ENCODE data around the gene SPDYC.

SPDYC gene

DNA sequence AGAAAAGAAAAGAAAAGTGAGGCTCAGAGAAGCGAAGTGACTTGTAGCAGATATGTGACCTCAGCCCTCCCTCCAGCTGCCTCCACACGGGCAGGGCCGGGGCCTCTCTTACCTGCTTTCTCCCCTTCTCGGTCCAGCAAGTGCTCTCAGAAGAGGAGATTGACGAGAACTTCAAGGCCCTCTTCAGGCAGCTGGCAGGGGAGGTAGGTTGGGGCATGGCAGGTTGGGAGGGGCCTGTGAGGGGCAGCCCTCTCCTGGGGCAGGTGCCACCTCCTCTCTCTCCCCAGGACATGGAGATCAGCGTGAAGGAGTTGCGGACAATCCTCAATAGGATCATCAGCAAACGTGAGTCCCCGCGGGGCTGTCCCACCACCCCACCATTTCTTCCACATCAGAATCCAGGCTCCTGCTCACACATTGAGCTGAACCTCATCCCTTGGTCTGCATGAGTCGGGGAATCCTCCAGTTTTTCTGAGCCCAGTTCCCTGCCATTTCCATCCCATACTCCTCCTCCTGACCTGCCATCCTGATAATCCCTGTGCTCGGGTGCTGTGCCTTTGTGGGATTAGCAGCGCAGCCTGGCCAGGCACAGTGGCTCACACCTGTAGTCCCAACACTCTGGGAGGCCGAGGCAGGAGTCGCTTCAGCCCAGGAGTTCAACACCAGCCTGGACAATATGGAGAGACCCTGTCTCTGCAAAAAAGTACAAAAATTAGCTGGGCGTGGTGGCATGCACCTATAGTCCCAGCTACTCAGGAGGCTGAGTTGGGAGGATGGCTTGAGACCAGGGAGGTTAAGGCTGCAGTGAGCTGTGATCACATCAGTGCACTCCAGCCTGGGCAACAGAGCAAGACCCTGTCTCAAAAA is 38.1 kb downstream of the SPDYC start:
- no peak for DNase-seq

DNA sequence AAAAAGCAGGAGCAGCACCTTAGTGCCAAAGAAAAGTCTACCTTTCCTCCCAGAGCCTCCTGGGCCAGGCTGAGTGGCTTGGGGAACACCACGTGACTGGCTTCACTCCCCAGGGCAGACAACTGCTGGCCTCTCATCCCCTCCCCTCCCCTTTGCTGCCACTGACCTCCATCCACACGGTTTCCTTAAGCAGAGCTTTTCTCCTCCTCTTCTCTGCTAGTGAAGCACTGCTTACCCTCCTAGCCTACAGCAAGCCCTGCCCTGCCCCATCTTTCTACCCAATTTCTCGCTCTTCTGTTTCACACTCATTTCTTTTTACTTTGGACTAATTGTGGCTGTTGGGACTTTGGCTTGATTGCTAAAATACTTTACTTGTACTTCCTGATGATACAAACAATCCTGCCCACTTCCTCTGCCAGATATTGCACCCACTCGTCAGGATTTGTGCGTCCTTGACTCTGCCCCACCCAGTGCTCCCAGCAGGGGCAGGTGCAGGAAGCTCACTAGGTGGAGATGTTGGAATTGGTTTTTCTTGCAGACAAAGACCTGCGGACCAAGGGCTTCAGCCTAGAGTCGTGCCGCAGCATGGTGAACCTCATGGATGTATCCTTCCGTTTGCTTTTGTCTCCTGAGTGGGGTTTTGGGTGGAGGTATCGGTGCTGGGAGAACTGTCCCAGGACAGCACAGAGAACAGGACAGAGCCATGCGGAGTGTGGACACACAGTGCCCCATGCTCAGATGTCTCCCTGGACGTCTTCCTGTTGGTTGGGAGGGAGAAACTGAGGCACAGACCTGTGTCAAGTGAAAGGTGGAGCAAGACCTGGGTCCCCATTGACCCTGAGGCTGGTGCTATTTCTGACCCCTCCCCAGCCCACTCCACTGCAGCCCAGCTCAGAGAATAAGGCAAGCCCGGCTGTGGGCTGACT is 39.0 kb downstream of the SPDYC start:
- no peak for DNase-seq

DNA sequence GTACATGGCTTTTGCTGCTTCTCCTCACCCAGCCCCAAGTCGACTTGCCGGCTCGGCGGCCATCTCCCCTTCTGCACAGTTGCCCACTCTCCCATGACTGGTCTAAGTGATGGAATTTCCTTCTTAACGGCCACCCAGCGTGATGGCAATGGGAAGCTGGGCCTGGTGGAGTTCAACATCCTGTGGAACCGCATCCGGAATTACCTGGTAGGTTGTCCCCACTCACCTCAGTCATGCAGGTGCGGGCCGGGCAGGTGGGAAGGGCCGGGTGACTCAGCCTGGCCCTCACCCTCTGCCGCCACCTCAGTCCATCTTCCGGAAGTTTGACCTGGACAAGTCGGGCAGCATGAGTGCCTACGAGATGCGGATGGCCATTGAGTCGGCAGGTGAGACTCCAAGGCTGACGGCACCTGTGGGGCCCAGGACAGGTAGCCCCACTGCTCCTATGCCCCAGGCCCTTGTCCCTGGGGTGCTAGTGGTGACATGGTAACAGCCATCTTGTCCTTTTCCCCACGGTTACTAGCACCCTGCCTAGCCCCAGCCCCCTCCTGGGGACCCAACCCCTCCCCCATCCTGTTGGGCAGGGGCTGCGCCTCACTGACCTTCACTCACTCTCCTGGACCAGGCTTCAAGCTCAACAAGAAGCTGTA is 39.8 kb downstream of the SPDYC start:
- no peak for DNase-seq

DNA sequence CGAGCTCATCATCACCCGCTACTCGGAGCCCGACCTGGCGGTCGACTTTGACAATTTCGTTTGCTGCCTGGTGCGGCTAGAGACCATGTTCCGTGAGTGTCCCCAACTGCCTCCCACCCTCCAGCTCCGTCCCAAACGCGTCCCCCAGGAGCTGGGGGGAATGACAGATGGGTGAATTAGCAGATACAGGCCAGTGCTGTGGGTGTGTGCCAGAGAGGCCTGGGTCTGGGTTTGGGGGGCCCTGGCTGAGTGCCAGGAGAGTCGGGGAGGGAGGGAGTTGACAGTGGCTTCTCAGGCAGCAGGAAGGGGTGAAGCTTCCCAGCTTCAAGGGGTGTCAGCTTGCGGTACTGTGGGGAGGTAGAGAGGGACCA is 40.3 kb downstream of the SPDYC start:
- no peak for DNase-seq

DNA sequence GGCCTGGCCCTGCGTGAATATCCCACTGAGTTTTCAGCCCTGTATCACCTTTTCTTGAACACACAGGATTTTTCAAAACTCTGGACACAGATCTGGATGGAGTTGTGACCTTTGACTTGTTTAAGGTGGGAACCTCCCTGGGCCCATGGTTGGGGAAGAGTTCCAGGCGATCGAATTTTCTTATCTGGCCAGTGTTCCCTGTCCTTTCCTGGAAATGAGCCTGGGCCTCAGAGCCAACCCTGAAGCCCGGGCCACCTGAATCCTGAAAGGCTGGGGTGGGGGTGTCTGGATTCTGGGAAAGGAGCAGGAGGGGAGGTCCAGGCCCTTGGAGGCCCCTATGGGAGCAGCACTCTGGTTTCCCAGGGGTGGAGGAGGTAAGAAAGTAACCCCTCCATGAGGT is 40.7 kb downstream of the SPDYC start:
- no peak for DNase-seq

DNA sequence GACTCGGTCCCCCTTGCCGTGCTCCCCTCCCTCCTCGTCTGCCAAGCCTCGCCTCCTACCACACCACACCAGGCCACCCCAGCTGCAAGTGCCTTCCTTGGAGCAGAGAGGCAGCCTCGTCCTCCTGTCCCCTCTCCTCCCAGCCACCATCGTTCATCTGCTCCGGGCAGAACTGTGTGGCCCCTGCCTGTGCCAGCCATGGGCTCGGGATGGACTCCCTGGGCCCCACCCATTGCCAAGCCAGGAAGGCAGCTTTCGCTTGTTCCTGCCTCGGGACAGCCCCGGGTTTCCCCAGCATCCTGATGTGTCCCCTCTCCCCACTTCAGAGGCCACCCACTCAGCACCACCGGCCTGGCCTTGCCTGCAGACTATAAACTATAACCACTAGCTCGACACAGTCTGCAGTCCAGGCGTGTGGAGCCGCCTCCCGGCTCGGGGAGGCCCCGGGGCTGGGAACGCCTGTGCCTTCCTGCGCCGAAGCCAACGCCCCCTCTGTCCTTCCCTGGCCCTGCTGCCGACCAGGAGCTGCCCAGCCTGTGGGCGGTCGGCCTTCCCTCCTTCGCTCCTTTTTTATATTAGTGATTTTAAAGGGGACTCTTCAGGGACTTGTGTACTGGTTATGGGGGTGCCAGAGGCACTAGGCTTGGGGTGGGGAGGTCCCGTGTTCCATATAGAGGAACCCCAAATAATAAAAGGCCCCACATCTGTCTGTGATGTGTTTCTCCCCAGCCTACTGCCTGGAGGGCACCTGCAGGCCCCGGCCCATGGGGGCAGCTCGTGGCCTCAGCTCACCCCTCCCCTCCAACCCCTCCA is 41.5 kb downstream of the SPDYC start:
- DNase-seq, result no peak

DNA sequence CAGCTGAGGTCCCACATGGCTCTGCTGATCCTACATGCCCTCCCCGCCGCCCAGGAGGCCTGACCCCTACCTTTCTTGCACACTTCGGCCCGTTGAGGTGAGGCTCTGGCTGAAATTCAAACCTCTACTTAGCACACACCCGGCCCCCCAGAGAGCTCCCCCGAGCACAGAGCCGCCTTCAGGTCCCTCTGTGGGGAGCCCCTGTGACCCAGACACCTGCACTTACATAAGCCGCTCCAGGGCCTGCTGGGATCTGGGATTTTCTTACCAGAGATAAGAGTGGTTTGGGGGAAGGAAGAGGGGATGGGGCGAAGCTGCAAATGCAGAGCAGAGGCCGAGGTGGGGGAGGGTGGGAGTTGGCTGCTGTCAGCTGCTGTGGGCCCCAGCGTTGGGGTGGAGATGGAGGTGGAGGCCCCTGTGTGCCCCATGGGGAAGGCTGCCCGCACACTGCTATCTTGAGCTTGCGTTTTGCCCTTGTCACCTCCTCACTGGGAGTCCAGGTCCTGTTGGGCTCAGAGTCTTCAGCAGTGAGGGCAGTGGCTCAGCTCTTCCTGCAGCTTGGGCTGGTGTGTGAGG is 42.3 kb downstream of the SPDYC start:
- no peak for DNase-seq

DNA sequence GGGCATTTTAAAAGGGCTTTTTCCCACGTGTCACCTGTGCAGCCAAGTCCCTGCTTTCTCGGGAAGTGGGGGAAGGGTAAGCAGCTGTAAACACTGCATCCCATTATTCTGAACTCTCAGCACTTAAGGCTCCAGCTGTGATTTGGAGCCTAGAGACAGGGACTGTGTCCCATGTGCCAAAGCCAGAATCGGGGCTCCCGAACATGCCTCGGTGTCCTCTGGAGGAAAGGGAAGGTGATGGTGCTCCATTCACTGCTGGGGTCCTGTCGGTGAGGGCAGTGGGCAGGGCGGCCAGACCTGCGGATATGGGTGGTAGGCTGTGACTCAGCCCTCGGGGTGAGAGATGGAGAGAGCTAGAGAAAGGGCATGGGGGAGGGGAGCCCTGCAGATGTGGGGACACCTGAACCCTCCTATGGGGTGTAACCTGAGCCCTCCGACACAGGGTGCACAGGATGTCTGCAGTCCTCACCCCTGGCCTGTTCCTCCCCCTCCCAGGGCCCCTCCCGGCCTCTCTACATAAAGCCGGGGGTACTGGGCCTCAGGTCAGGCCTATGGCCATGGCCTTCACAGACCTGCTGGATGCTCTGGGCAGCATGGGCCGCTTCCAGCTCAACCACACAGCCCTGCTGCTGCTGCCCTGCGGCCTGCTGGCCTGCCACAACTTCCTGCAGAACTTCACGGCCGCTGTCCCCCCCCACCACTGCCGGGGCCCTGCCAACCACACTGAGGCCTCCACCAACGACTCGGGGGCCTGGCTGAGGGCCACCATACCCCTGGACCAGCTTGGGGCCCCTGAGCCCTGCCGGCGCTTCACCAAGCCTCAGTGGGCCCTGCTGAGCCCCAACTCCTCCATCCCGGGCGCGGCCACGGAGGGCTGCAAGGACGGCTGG is 43.5 kb downstream of the SPDYC start:
- no peak for DNase-seq

DNA sequence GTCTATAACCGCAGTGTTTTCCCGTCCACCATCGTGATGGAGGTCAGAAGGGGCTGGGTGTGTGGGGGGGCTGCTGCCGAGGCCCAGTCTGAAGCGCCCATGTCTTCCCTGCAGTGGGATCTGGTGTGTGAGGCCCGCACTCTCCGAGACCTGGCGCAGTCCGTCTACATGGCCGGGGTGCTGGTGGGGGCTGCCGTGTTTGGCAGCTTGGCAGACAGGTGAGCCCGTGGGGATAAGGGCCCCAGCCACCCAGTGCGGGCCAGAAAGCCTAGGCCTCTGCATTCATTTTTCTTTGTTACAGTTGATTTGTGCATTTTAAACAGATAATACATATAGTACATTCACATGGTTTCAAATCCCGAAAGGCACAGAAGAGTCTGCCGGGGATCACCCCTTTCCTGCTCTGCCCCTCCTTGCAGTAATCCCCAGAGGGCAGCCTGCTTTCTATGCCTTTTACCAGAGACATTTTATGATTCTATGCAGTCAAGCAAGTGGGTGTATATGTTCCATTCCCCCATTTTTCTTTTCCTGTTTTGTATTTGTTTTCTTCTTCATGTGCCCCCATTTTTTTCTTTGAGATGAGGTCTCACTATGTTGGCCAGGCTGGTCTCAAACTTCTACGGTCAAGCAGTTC is 44.3 kb downstream of the SPDYC start:
- DNase-seq, result no peak

DNA sequence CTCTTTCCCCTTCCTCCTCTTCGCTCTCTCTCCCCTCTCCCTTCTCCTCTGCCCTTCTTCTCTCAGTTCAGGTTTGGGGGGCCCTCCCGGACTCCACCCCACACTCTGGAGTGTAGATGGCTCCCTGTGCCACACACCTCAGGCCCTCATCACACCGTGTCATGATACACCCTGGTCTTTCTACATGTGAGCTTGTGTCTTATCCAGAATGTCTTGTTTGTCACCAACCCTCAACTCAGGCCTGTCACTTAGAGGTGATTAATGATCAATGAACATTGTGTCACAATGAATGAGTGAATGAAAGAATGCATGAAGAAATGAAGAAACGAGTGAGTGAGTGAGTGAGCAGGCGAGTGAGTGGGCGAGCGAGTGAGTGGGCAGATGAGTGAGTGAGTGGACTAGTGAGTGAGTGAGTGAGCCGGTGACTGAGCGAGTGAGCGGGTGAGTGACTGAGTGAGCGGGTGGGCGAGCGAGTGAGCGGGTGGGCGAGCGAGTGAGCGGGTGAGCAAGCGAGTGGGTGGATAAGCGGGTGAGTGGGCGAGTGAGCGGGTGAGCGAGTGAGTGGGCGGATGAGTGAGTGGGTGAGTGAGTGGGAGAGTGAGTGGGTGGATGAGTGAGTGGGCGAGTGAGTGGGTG is 45.5 kb downstream of the SPDYC start:
- DNase-seq, result no peak

DNA sequence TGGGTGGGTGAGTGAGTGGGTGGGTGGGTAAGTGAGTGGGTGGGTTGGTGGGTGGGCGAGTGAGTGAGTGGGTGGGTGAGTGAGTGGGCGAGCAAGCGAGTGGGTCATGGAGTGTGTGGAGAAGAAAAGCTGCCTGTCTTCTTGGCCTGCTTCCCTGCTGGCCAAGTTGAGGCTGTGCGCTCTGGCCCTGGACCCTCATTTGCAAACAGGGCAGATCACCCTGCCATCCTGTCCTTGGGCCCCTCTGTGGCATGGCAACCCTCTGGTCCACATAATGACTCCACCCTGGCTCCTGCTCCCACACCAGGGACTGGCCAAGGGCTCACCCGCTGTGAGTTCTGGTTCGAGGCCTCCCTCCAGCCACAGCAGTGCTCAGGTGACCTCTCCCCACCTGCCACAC is 46.8 kb downstream of the SPDYC start:
- no peak for DNase-seq

DNA sequence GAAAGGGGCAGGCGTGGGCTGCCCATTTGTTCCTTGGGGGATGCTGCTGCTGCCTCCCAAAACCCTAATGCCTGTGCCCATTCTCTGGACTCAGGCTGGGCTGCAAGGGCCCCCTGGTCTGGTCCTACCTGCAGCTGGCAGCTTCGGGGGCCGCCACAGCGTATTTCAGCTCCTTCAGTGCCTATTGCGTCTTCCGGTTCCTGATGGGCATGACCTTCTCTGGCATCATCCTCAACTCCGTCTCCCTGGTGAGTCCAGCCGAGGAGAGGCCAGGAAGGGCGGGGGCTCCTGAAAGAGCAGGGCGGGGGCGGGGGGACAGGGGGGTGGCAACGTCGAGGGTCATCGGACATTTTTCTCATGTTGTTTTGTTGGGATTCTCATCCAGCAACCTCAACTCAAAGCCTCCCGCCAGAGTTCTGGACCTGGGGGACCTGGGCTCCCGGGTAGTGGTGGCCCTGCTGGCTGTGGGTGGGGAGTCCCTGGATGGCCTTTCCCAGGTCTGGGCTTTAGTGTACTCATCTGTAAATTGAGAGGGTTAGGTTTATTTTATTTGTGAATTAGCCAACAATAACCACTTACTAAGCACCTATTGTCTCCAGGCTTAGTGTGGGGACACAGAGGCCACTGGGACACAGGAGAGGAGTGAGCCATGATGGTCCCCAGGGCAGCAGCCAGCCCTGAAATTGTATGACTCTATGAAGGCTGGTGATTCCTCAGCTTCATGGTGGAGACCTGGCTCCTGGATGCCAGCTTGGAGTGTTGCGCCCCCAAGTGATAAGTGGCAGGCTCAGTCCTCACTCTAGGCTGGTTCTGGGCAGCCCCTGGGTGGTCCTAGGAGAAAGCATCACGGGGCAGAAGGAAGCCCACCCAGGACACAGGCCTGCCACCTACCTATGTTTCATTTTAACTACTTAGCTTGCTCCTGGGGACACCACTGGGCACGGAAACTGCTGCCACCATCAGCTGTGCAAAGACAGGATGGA is 47.7 kb downstream of the SPDYC start:
- DNase-seq, result no peak

DNA sequence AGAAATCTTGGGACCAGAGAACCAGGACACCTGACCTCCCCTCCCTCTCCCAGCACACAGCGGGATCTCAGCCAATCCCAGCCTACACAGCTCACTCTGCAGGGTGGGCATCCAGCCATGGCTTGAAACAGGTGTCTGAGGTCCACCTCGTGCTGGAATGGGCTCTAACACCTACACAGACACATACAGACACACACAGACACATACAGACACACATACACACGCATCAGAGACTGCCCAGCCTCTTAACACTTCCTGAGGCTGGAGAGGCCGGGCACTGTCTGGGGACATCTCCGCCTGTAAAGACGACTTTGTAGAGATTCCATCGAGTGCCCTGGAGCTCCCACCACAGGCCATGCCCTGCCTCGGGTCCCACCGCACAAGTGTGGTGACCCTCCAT is 48.4 kb downstream of the SPDYC start:
- peak; percentile 30 for DNase-seq

DNA sequence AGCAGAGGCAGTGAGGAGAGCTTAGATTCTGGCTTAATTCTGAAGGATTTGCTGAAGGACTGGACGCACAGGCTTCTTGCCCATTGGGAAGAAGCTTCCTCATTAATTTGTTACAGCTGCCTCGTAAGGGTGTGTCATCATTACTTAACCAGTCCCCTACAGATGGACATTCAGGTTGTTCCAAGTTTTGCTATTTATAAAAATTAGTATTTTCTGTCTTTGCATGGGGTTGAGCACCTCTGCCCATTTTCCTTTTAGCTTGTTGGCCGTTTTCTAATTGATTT is 49.8 kb downstream of the SPDYC start:
- no peak for DNase-seq

DNA sequence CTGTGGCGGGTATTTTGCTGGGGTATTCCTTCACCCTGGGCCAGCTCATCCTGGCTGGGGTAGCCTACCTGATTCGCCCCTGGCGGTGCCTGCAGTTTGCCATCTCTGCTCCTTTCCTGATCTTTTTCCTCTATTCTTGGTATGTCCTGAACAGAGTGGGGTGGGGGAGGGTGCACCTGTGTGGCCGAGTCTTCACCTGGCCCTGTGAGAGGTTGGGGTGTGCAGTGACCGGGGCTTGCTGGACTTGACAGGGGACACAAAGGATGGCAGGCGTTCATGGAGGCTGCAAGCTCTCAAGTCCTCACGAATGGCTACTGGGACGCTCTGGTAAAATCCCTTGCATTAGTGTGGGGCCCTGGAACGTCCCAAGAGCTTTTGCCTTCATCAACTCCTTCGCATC is 51.0 kb downstream of the SPDYC start:
- no peak for DNase-seq
